IMR-90 (cell line): ENCODE data around the gene SPAG9. TPM values are rescaled to one million over a fixed set of nuclear protein-coding genes. Genes with fewer than 3 reads are reported as not detected.

ENCODE experiments used
- ATAC-seq: fragments of 200-7000 bp; cut with Tn5 transposase; 2 replicates; pipeline ENCODE4 v1.9.1; 2020; ENCODE audit warnings: low read depth, mild to moderate bottlenecking, moderate library complexity
- BruUV-seq: library from RNA; stranded (reverse); fragments of 400-500 nt; replicated peaks from 2 replicates; lab custom pipeline; 2021; lab: Mats Ljungman, UMichigan
- CTCF ChIA-PET: fragments of 300-600 bp; formaldehyde crosslinking; extraction: SDS; loops from one replicate; lab custom pipeline; 2021; ENCODE audit warnings: antibody characterized with exemption; lab: Yijun Ruan, JAX
- POLR2A ChIA-PET: fragments of 300-600 bp; sonication (Branson Sonifier 250); formaldehyde crosslinking; loops from one replicate; lab custom pipeline; 2022; ENCODE audit warnings: antibody characterized with exemption; ENCODE audit not compliant: unreplicated experiment; lab: Charles Lee
- DNase-seq: peaks from one replicate; pipeline ENCODE4 v3.0.0; 2013
- H2AFZ ChIP-seq: replicated peaks from 2 replicates; pipeline ENCODE3; 2013; ENCODE audit warnings: low read length, mild to moderate bottlenecking; ENCODE audit not compliant: poor library complexity
- H2AK5ac ChIP-seq: 2 replicates; pipeline ENCODE4 v1.6.1; 2013; ENCODE audit warnings: low read depth, low read length, inconsistent platforms
- H2AK9ac ChIP-seq: replicated peaks from 2 replicates; pipeline ENCODE3; 2013; ENCODE audit warnings: mild to moderate bottlenecking, low read depth, low read length, moderate library complexity; ENCODE audit not compliant: poor library complexity
- H2BK120ac ChIP-seq: 2 replicates; pipeline ENCODE4 v1.6.1; 2013; ENCODE audit warnings: low read depth, low read length, inconsistent platforms
- H2BK15ac ChIP-seq: 3 replicates; pipeline ENCODE4 v1.6.1; 2013; ENCODE audit warnings: low read depth, low read length, inconsistent platforms
- H2BK20ac ChIP-seq: 2 replicates; pipeline ENCODE4 v1.6.1; 2013; ENCODE audit warnings: low read depth, mild to moderate bottlenecking, inconsistent platforms, low read length, moderate library complexity
- H2BK5ac ChIP-seq: 2 replicates; pipeline ENCODE4 v1.6.1; 2013; ENCODE audit warnings: mild to moderate bottlenecking, low read depth, low read length, inconsistent platforms; ENCODE audit not compliant: poor library complexity, severe bottlenecking
- H3K14ac ChIP-seq: replicated peaks from 2 replicates; pipeline ENCODE4 v1.6.1; 2013; ENCODE audit warnings: low read depth, low read length, inconsistent platforms
- H3K18ac ChIP-seq: 2 replicates; pipeline ENCODE4 v1.6.1; 2013; ENCODE audit warnings: low read depth, low read length, control low read depth
- H3K23ac ChIP-seq: 2 replicates; pipeline ENCODE4 v1.6.1; 2013; ENCODE audit warnings: low read depth, low read length, inconsistent platforms
- H3K27ac ChIP-seq: 2 replicates; pipeline ENCODE4 v1.5.1; 2013; ENCODE audit warnings: mild to moderate bottlenecking, control low read depth, low read length; ENCODE audit not compliant: insufficient read depth
- H3K27me3 ChIP-seq: 2 replicates; pipeline ENCODE4 v1.6.1; 2013; ENCODE audit warnings: low read length; ENCODE audit not compliant: control insufficient read depth, insufficient read depth
- H3K36me3 ChIP-seq: 2 replicates; pipeline ENCODE4 v1.6.1; 2013; ENCODE audit warnings: low read length, mixed read lengths; ENCODE audit not compliant: control insufficient read depth, insufficient read depth
- H3K4ac ChIP-seq: 2 replicates; pipeline ENCODE4 v1.6.1; 2013; ENCODE audit warnings: low read depth, low read length, inconsistent platforms
- H3K4me1 ChIP-seq: 2 replicates; pipeline ENCODE4 v1.6.1; 2013; ENCODE audit warnings: low read length, mixed read lengths; ENCODE audit not compliant: control insufficient read depth, insufficient read depth
- H3K4me2 ChIP-seq: 2 replicates; pipeline ENCODE4 v1.6.1; 2013; ENCODE audit warnings: low read depth, mild to moderate bottlenecking, control low read depth, low read length, moderate library complexity
- H3K4me3 ChIP-seq: 2 replicates; pipeline ENCODE4 v1.5.1; 2013; ENCODE audit warnings: low read depth, mild to moderate bottlenecking, control low read depth, low read length, moderate library complexity; ENCODE audit not compliant: insufficient read depth
- H3K56ac ChIP-seq: 2 replicates; pipeline ENCODE4 v1.6.1; 2013; ENCODE audit warnings: low read length, inconsistent platforms; ENCODE audit not compliant: insufficient read depth; ENCODE audit errors: extremely low read depth
- H3K79me1 ChIP-seq, 2 experiments: 2 replicates each; pipeline ENCODE4 v1.6.1; 2013; ENCODE audit warnings: low read length in 2 of 2, inconsistent platforms in 1 of 2, low read depth in 1 of 2
- H3K9ac ChIP-seq: 2 replicates; pipeline ENCODE4 v1.6.1; 2013; ENCODE audit warnings: low read depth, low read length, control low read depth
- H3K9me1 ChIP-seq: 2 replicates; pipeline ENCODE4 v1.6.1; 2013; ENCODE audit warnings: low read length, inconsistent platforms; ENCODE audit not compliant: insufficient read depth
- H3K9me3 ChIP-seq: 2 replicates; pipeline ENCODE4 v1.6.1; 2013; ENCODE audit warnings: low read length; ENCODE audit not compliant: control insufficient read depth, insufficient read depth
- H4K20me1 ChIP-seq: 2 replicates; pipeline ENCODE4 v1.6.1; 2013; ENCODE audit warnings: low read length, inconsistent platforms; ENCODE audit not compliant: insufficient read depth
- H4K5ac ChIP-seq: 2 replicates; pipeline ENCODE4 v1.6.1; 2013; ENCODE audit warnings: mild to moderate bottlenecking, low read depth, low read length, control low read depth
- H4K8ac ChIP-seq, 2 experiments: 2 replicates each; pipeline ENCODE4 v1.6.1; 2013; ENCODE audit warnings: low read depth in 2 of 2, low read length in 2 of 2, control low read depth in 1 of 2, inconsistent platforms in 1 of 2
- H4K91ac ChIP-seq: 2 replicates; pipeline ENCODE4 v1.6.1; 2013; ENCODE audit warnings: low read depth, low read length, inconsistent platforms; ENCODE audit not compliant: insufficient read depth
- BHLHE40 ChIP-seq: fragments of 150-350 bp; IDR thresholded peaks from 2 replicates; pipeline ENCODE4 v1.6.1; 2016; ENCODE audit warnings: mild to moderate bottlenecking, low read depth, low read length
- CHD1 ChIP-seq: IDR thresholded peaks from 2 replicates; pipeline ENCODE4 v1.6.1; 2012; ENCODE audit warnings: low read depth, low read length, improper control_type of control experiment
- MAZ ChIP-seq: IDR thresholded peaks from 2 replicates; pipeline ENCODE4 v1.6.1; 2012; ENCODE audit warnings: low read depth, mild to moderate bottlenecking, low read length, improper control_type of control experiment, moderate library complexity, borderline replicate concordance
- POLR2A ChIP-seq: IDR thresholded peaks from 2 replicates; pipeline ENCODE4 v1.6.1; 2012; ENCODE audit warnings: mild to moderate bottlenecking, low read depth, low read length
- RAD21 ChIP-seq: IDR thresholded peaks from 2 replicates; pipeline ENCODE4 v1.6.1; 2012; ENCODE audit warnings: low read length, improper control_type of control experiment
- USF2 ChIP-seq: fragments of 150-350 bp; IDR thresholded peaks from 2 replicates; pipeline ENCODE4 v1.6.1; 2017; ENCODE audit warnings: mild to moderate bottlenecking, antibody characterized with exemption, low read length, low read depth
- WGBS, 2 experiments: methylation state at CpG; one replicate each; pipeline versions ENCODE4 v1.1.5 to v1.1.7; 2013; ENCODE audit warnings: missing lambda C conversion rate in 2 of 2; ENCODE audit not compliant: insufficient read length in 1 of 2; ENCODE audit errors: extremely low coverage in 2 of 2; 5-methylcytosine and 5-hydroxymethylcytosine counted together
- dilution Hi-C: fragments of 300-500 bp; cut with HindIII; formaldehyde crosslinking; loops from one replicate; pipeline ENCODE4 v1.14.3; 2018; ENCODE audit warnings: low sequenced_read_pairs; ENCODE audit not compliant: unreplicated experiment
- in situ Hi-C: fragments of 300-500 bp; cut with MboI; formaldehyde crosslinking; loops from 3 replicates; pipeline ENCODE4 v1.14.3; 2019; ENCODE audit warnings: low sequenced_read_pairs, inconsistent platforms, mixed read lengths
- intact Hi-C: fragments of 100-400 bp; cut with micrococcal nuclease; formaldehyde crosslinking; loops from 2 replicates; pipeline ENCODE4 v1.10.0; 2022
- polyA plus RNA-seq, 3 experiments: library from polyadenylated mRNA; depleted of rRNA; stranded (reverse); fragments of >200 nt; gene quantifications; 2 replicates each; pipeline ENCODE4 v1.2.3, GENCODE V29; 2012; ENCODE audit warnings: low replicate concordance in 1 of 3
- total RNA-seq: library from RNA; depleted of rRNA; stranded (reverse); fragments of >200 nt; gene quantifications from 2 replicates; pipeline ENCODE4 v1.2.3, GENCODE V29; 2012

The SPAG9 gene
- total and polyA plus RNA-seq, 2 of the 4 experiments (the other 2 are of a cell fraction) = 26.7 to 75.5 TPM

DNA sequence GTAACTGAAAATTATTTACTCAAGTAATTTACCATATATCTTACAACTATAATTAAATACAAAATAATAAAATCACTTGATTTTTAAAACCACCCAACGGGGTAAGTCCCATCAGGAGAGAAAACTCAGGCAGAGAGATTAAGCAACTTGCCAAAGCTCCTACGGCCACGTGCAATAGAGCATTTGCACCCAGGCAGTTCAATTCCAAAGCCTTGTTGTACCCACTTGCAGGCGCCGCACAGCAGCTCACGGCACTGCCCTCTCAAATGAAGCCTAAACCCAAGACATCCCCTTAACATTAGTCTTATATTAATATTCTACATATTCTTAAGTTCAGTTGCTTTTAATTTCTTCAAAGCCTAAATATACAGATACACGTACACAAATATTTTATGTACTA lies 75.7 kb downstream of the SPAG9 start:
- Histone ChIP-seq H3K9me3 (no peaks in the 10 kb centered on the region), H3K9me1 (peaks cover 7% of the 10 kb centered on the region), H3K4me3 (no peak overlapping the region), H3K4me2 (no peak overlapping the region), H2BK15ac (no peak overlapping the region), H3K79me1 (peaks cover 11 to 42% of the 10 kb centered on the region in 2 experiments), H2AK9ac (no peak overlapping the region), H4K8ac (no peak overlapping the region), H3K18ac (no peak overlapping the region), H4K5ac (no peak overlapping the region), H2BK120ac (no peak overlapping the region), H3K56ac (no peak overlapping the region), H2BK20ac (no peak overlapping the region), H3K4me1 (peaks cover 4% of the 10 kb centered on the region; the same call in 1 of the 2 replicates), H3K27me3 (no peaks in the 10 kb centered on the region), H3K27ac (no peak overlapping the region), H4K20me1 (no peaks in the 10 kb centered on the region), H2AFZ (no peak overlapping the region), H4K91ac (no peak overlapping the region), H3K4ac (no peak overlapping the region), H2BK5ac (no peak overlapping the region), H3K9ac (no peak overlapping the region), H2AK5ac (no peak overlapping the region), H3K36me3 (0 out of 2 replicates have a peak, but pooled peaks cover under 1% of the 10 kb centered on the region), H3K14ac (no peak overlapping the region), H3K23ac (no peak overlapping the region)
- intact Hi-C loops = no loop called here
- no TSS peak for BruUV-seq
- dilution Hi-C loops = no loop called here
- CTCF ChIA-PET = interaction anchor here (1.1 to 1.6 kb wide), 3 partner anchors 10 to 108 kb away, joined by 3 to 7 read pairs (median 4); partner anchors contain the start of gene NME1
- no CpG with 5 or more reads among the region's 7 CpGs for WGBS, 2 experiments
- no peak for ATAC-seq
- no peak for TF ChIP-seq RAD21
- TF ChIP-seq BHLHE40 = no peak
- TF ChIP-seq POLR2A = no peak
- no peak for TF ChIP-seq MAZ
- no peak for TF ChIP-seq USF2
- TF ChIP-seq CHD1 = no peak
- POLR2A ChIA-PET = no interaction called here
- in situ Hi-C loops = no loop called here
- no peak for DNase-seq
